ENCODE data around the gene TIRAP. TPM values are rescaled to one million over a fixed set of nuclear protein-coding genes. Genes with fewer than 3 reads are reported as not detected.

TIRAP gene
- total RNA-seq, 2 donors from 2014 or later: 15.2 to 20.7 TPM

- no peak overlapping the region for H3K27ac ChIP-seq
Measured at GRCh38 chr11:126312961-126313360, 30.1 kb downstream of the TIRAP start.

GRCh38 chr11:126313826-126314225 lies 30.9 kb downstream of the TIRAP start:
- no peak for ATAC-seq (ENCODE audit: insufficient number of reproducible peaks, low FRiP score, low read depth)
- Histone ChIP-seq H3K9me3 (no peaks in the 10 kb centered on the region), H3K27ac (no peak overlapping the region), H3K36me3 (peaks cover 4% of the 10 kb centered on the region), H3K4me1 (ENCODE audit: control insufficient read depth in 1 of 2, low read depth in 2 of 2) (peaks cover 17 to 19% of the 10 kb centered on the region in 2 donors), H3K27me3 (replicated peaks; ENCODE audit: insufficient read depth) (no peaks in the 10 kb centered on the region), H3K4me3 (no peak overlapping the region)
- DNase-seq (ENCODE audit: low spot score): no peak
- TF ChIP-seq CTCF (IDR thresholded peaks at IDR 0.05): no peak

More at GRCh38 chr11:126312961-126313360, 30.1 kb downstream of the TIRAP start:
- TF ChIP-seq CTCF (IDR thresholded peaks at IDR 0.05): no peak
- peaks cover 9 to 11% of the 10 kb centered on the region in 2 donors for H3K4me1 ChIP-seq (ENCODE audit: control insufficient read depth in 1 of 2, low read depth in 2 of 2)
- H3K4me3 ChIP-seq: no peak overlapping the region
- ATAC-seq (ENCODE audit: insufficient number of reproducible peaks, low FRiP score, low read depth) (no peak), DNase-seq (ENCODE audit: low spot score) (no peak)
- H3K9me3 ChIP-seq: no peaks in the 10 kb centered on the region
- H3K36me3 ChIP-seq: peaks cover 4% of the 10 kb centered on the region
- H3K27me3 ChIP-seq (replicated peaks; ENCODE audit: insufficient read depth): no peaks in the 10 kb centered on the region

- DNase-seq (ENCODE audit: low spot score) (no peak), ATAC-seq (ENCODE audit: insufficient number of reproducible peaks, low FRiP score, low read depth) (no peak)
- Histone ChIP-seq H3K9me3 (no peaks in the 10 kb centered on the region), H3K27ac (peak overlapping the region; percentile 56 to 84), H3K36me3 (peaks cover 4% of the 10 kb centered on the region), H3K27me3 (replicated peaks; ENCODE audit: insufficient read depth) (no peaks in the 10 kb centered on the region), H3K4me3 (peak overlapping the region; percentile 67), H3K4me1 (ENCODE audit: control insufficient read depth in 1 of 2, low read depth in 2 of 2) (peaks cover 19 to 26% of the 10 kb centered on the region in 2 donors)
- TF ChIP-seq CTCF (IDR thresholded peaks at IDR 0.05): no peak
Measured at GRCh38 chr11:126317432-126317755, 34.5 kb downstream of the TIRAP start.

- H3K4me3 ChIP-seq: peak overlapping the region; percentile 67
- ATAC-seq (ENCODE audit: insufficient number of reproducible peaks, low FRiP score, low read depth): peak; percentile 51
- DNase-seq (ENCODE audit: low spot score): no peak
Measured at GRCh38 chr11:126317756-126318573, 35.1 kb downstream of the TIRAP start.

More at GRCh38 chr11:126317756-126318573, 35.1 kb downstream of the TIRAP start:
- Histone ChIP-seq H3K27me3 (replicated peaks; ENCODE audit: insufficient read depth) (no peaks in the 10 kb centered on the region), H3K27ac (peak overlapping the region; percentile 56 to 84), H3K4me1 (ENCODE audit: control insufficient read depth in 1 of 2, low read depth in 2 of 2) (peaks cover 19 to 26% of the 10 kb centered on the region in 2 donors), H3K9me3 (no peaks in the 10 kb centered on the region), H3K36me3 (peaks cover 1% of the 10 kb centered on the region)
- no peak for TF ChIP-seq CTCF (IDR thresholded peaks at IDR 0.05)

Measured in thoracic aorta (tissue), 2 donors.